Inferior parietal cortex (tissue), 1 donor: ENCODE measurements around the gene GAB4.

Experiments used
- DNase-seq: peaks from one replicate; pipeline ENCODE4 v3.0.0-alpha.2; 2016; ENCODE audit errors: extremely low spot score

The GAB4 gene

GRCh38 chr22:16988257-16988656, 19.8 kb downstream of the GAB4 start:
- DNase-seq = no peak

- no peak for DNase-seq
Measured at GRCh38 chr22:16987822-16988221, 20.2 kb downstream of the GAB4 start.

DNA sequence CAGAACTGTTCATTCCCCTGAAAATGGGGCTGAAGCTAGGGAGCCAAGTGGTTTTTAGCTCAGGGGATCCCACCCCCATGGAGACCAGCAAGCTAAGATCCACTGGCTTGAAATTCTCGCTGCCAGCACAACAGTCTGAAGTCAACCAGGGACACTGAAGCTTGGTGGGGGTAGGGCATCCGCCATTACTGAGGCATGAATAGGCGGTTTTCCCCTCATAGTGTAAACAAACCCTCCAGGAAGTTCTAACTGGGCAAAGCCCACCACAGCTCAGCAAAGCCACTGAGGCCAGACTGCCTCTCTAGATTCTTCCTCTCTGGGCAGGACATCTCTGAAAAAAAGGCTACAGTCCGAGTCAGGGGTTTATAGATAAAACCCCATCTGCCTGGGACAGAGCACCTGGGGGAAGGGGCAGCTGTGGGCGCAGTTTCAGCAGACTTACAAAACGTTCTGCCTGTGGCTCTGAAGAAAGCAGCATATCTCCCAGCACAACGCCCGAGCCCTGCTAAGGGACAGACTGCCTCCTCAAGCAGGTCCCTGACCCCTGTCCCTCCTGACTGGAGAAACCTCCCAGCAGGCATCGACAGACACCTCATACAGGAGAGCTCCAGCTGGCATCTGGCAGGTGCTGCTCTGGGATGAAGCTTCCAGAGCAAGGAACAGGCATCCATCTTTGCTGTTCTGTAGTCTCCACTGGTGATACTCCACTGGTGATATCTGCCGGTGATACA, 32.7 kb downstream of the GAB4 start:
- no peak for DNase-seq

GRCh38 chr22:16974298-16975084, 33.5 kb downstream of the GAB4 start:
- DNase-seq = no peak

- DNase-seq = no peak
Measured at GRCh38 chr22:16973591-16974297, 34.3 kb downstream of the GAB4 start.

DNA sequence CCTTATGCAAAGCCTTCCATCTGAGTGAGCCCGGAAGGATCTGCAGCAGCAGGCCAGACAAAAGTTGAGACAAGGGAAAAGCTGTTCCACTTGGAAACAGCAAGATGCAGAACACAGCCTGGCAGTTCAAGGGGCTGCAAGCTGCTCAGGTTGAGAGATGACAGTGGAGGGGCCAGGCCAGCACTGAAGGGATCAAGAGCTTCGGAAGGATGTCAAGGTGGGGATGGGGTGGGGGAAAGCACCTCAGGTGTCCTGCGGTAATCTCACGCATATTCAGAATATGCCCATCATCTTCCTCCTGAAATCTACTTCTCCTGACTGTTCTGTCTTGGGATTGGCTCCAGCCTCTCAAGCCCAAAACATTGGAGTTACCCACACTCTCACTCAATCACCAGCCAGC, 35.7 kb downstream of the GAB4 start:
- no peak for DNase-seq

DNA sequence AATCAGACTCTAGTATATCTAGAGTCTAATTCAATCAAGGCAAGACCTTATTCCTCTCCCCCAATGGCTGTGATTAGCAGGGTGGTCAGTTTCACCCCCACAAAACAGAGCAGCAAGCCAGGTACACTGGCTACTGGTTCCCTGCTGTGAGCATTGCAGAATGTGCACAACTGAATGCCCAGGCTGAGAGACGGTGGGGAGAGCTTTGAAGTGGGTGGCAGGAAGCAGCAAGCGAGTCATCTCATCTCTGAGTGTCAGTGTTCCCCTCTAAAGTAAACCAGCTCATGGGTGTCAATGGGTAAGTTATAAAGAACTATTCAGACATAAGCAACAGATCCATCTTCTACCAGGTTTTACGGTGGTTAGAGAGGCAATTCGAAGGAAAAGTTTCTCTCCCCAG, 37.6 kb downstream of the GAB4 start:
- DNase-seq = no peak

GRCh38 chr22:16969508-16970327, 38.3 kb downstream of the GAB4 start:
- DNase-seq = no peak

DNA sequence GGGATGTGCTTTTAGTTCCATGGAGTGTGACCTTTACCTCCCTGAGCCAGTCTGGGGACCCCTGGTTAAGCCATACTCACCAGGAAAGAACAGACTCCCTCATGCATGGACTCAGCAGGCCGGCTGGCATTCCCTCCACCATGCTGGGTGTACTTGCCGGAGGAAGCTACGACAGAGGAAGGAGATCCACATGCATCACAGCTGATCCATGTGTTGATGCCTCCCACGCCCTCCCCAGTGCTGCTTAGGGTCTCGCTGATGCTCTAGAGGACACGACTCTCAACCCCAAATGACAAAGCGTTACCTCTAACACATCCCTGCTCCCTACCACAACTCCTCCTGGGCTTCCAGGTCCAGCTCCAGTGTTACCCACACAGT, 39.8 kb downstream of the GAB4 start:
- DNase-seq = no peak

DNA sequence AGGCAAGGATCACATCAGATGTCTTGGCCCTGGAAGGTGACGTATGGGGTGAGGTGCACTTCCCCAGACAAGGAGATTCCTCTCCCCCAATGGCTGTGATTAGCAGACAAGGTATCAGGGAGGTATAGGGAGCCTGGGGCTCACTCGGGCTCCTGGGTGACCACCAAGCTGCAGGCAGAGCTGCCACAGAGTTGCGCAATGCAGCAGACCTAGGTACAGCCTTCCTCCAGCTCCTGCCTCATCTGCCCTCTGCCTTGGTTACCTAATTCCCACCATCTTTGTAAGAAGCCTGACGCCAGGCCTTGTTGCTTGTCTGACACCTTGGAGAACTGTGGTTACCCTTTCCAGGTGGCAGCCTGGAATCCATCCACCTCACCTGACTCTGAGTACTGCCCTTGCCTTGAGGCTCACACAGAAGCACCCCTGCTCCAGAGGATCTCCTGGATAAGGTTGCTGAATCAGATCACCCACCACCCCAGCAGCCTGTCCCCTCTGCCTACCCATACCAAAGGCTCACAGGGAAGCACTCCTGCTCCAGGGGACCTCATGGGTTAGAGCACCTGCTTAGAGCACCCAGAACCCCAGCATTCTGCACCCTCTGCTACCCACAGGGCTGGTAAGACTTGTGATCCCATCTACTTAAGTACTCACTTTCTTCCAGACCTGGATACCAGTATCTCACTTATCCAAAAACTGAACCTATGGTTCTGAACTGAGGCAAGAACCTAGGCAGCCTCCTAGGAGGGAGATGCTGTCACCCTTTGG, 40.4 kb downstream of the GAB4 start:
- DNase-seq = no peak

GRCh38 chr22:16966251-16966650, 41.8 kb downstream of the GAB4 start:
- no peak for DNase-seq

DNA sequence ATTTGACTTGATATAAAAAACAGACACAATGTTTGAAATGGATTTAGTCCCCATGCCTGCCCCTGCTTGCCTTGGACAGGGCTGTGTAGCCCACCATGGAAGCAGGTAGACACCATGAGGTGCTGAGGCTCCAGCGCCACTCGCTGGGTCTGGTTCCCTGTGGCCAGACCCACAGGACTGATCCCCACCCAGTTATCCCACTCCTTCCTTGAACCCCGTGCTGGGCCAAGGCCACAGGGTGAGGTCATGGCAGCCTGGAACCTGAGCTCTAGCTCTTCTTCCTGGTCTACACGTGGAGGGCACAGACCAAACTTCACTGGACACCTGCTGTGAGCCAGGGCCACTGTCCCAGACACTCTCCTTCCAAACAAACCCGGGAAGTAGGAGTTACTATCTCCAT, 42.5 kb downstream of the GAB4 start:
- DNase-seq = no peak

- no peak for DNase-seq
Measured at GRCh38 chr22:16965083-16965482, 42.9 kb downstream of the GAB4 start.

- no peak for DNase-seq
Measured at GRCh38 chr22:16964366-16964765, 43.7 kb downstream of the GAB4 start.

GRCh38 chr22:16963189-16963945, 44.7 kb downstream of the GAB4 start:
- no peak for DNase-seq

DNA sequence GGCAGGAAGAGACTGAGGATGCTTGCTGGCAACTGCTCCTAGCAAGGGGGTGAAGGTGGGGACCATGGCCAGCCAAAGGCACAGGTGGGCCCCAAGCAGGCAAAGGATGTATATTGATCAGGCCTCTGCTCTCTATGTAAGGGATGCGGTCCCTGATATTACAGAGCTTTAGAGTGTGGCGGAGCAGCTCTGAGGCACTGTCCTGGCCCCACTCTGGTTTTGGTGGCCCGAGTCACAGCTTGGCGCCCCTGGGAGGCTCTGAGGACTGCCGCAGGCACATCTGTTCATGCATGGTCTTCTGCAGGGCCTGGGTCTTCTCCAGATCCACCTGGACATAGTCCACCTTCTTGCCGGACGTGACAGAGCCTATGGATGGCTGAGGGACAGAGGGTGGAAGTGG, 45.5 kb downstream of the GAB4 start:
- no peak for DNase-seq

GRCh38 chr22:16961477-16962186, 46.4 kb downstream of the GAB4 start:
- no peak for DNase-seq

DNA sequence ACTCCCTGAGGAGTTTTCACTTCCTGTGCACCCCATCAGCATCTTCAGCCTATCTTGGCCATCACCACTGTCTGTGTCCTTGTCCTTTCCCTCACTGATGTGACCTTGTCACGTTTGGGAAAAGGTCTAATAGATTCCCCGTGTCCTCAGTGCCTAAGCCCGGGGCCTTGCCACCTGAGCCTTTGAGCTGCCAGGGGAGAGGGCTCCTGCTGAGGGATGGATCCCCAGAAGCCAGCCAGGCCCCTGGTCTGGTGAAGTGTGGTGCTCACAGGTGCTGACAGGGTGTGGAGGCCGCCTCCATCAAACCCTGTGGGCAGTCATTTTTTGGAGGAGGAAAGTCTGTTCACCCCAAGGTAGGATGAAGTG, 47.2 kb downstream of the GAB4 start:
- no peak for DNase-seq

GRCh38 chr22:16960220-16960883, 47.7 kb downstream of the GAB4 start:
- DNase-seq = no peak
